ENCODE measurements around the gene MGLL. TPM values are rescaled to one million over a fixed set of nuclear protein-coding genes. Genes with fewer than 3 reads are reported as not detected.

MGLL gene
- total RNA-seq, 1 experiment from 2014 or later: 6.8 TPM

DNA sequence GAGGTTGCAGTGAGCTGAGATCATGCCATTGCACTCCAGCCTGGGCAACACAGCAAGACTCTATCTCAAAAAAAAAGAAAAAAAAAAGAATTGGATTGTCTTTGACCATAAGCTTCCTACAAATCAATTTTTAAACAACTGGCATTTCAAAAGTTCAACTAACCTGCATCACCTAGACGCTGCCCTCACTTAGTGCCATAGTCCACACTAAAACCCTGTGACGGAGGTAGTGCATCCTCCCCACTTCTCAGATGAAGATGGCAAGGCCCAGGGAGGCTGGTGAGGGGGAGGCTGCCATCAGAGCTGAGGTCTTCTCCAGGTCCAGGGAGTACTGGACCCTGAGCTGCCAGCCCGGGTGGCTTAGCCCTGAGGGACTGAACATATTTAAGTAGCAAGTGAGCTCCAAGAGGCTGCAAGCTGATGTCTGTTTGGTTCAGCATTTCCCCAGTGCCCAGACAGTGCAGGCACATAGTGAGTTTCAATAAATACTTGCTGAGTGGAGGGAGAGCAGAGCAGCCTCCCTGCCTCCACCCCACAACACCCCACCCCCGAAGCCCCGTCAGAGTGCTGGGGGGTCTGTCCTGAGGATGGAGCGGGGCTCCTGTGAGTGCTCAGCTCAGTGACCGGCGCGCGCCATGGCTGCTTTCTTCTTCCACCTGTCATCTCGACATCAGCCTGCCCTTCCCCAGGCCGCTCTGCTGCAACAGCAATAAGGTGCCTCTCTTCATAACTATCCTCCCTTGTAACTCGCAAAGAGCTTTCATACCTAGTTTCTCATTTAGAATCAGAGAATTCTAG lies 52.8 kb downstream of the MGLL start:
- Histone ChIP-seq H3K27me3 (ENCODE audit: insufficient read depth, low read length) (no peaks in the 10 kb centered on the region), H3K79me2 (ENCODE audit: insufficient read depth, low read length) (no peaks in the 10 kb centered on the region), H3K27ac (ENCODE audit: low read depth, low read length) (no peak overlapping the region), H3K4me3 (replicated peaks in 1 of 2; ENCODE audit: low read depth in 1 of 2, low read length in 2 of 2) (no peak overlapping the region), H3K9me3 (ENCODE audit: control insufficient read depth in 1 of 2, insufficient read depth in 1 of 2, low read depth in 1 of 2, low read length in 2 of 2) (no peaks in the 10 kb centered on the region), H2AFZ (ENCODE audit: low read depth, low read length, poor library complexity, severe bottlenecking) (no peak overlapping the region), H3K9me2 (ENCODE audit: insufficient read depth) (no peaks in the 10 kb centered on the region), H3K4me2 (ENCODE audit: low read length) (no peak overlapping the region), H3K36me3 (ENCODE audit: control insufficient read depth in 1 of 2, insufficient read depth in 2 of 2, low read length in 2 of 2) (no peaks in the 10 kb centered on the region), H4K20me1 (ENCODE audit: insufficient read depth) (no peaks in the 10 kb centered on the region), H3K9ac (ENCODE audit: low read length) (no peak overlapping the region), H3K4me1 (ENCODE audit: control insufficient read depth in 1 of 2, insufficient read depth in 2 of 2, low read length in 2 of 2) (peaks cover 14 to 39% of the 10 kb centered on the region in 2 experiments)
- ChIA-PET CTCF (no interaction called here), RAD21 (ENCODE audit: low non-redundant PET in 1 of 2, low total read pairs in 2 of 2, uncharacterized antibody in 2 of 2, unreplicated experiment in 2 of 2) (no interaction called here), POLR2A (no interaction called here)
- intact Hi-C loops (cut with micrococcal nuclease): no loop called here
- DNase-seq (ENCODE audit: low read depth, low spot score) (no peak), ATAC-seq (no peak)
- no peak for TF ChIP-seq YY1 (IDR thresholded peaks at IDR 0.05; ENCODE audit: extremely low read depth, insufficient replicate concordance, low read depth, low read length)
- TF ChIP-seq ELF1 (IDR thresholded peaks at IDR 0.05; ENCODE audit: borderline replicate concordance, low read depth): no peak
- no peak for TF ChIP-seq SIN3A (IDR thresholded peaks at IDR 0.05; ENCODE audit: low read depth)
- TF ChIP-seq ZFX (IDR thresholded peaks at IDR 0.05): no peak
- TF ChIP-seq, protein P1, sequence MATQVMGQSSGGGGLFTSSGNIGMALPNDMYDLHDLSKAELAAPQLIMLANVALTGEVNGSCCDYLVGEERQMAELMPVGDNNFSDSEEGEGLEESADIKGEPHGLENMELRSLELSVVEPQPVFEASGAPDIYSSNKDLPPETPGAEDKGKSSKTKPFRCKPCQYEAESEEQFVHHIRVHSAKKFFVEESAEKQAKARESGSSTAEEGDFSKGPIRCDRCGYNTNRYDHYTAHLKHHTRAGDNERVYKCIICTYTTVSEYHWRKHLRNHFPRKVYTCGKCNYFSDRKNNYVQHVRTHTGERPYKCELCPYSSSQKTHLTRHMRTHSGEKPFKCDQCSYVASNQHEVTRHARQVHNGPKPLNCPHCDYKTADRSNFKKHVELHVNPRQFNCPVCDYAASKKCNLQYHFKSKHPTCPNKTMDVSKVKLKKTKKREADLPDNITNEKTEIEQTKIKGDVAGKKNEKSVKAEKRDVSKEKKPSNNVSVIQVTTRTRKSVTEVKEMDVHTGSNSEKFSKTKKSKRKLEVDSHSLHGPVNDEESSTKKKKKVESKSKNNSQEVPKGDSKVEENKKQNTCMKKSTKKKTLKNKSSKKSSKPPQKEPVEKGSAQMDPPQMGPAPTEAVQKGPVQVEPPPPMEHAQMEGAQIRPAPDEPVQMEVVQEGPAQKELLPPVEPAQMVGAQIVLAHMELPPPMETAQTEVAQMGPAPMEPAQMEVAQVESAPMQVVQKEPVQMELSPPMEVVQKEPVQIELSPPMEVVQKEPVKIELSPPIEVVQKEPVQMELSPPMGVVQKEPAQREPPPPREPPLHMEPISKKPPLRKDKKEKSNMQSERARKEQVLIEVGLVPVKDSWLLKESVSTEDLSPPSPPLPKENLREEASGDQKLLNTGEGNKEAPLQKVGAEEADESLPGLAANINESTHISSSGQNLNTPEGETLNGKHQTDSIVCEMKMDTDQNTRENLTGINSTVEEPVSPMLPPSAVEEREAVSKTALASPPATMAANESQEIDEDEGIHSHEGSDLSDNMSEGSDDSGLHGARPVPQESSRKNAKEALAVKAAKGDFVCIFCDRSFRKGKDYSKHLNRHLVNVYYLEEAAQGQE (IDR thresholded peaks at IDR 0.05; ENCODE audit: low read depth): no peak
- TF ChIP-seq, protein P2, sequence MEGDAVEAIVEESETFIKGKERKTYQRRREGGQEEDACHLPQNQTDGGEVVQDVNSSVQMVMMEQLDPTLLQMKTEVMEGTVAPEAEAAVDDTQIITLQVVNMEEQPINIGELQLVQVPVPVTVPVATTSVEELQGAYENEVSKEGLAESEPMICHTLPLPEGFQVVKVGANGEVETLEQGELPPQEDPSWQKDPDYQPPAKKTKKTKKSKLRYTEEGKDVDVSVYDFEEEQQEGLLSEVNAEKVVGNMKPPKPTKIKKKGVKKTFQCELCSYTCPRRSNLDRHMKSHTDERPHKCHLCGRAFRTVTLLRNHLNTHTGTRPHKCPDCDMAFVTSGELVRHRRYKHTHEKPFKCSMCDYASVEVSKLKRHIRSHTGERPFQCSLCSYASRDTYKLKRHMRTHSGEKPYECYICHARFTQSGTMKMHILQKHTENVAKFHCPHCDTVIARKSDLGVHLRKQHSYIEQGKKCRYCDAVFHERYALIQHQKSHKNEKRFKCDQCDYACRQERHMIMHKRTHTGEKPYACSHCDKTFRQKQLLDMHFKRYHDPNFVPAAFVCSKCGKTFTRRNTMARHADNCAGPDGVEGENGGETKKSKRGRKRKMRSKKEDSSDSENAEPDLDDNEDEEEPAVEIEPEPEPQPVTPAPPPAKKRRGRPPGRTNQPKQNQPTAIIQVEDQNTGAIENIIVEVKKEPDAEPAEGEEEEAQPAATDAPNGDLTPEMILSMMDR (IDR thresholded peaks at IDR 0.05 in 2 of 3, conservative IDR thresholded peaks at IDR 0.05 in 1 of 3; ENCODE audit: borderline replicate concordance in 1 of 3, insufficient read depth in 1 of 3, low read depth in 2 of 3, low read length in 2 of 3): no peak
- BruUV-seq (replicated peaks): no TSS peak
